Hepatocyte (in vitro differentiated cells): ENCODE data around the gene LINC01488.

Experiments
- CTCF ChIP-seq: fragments of 200-600 bp; sonication (generic); IDR thresholded peaks from 2 replicates; pipeline ENCODE4 v1.5.1; 2016; ENCODE audit warnings: antibody characterized with exemption, mild to moderate bottlenecking; ENCODE audit not compliant: poor library complexity
- EZH2 ChIP-seq: fragments of 200-600 bp; sonication (generic); IDR thresholded peaks from 2 replicates; pipeline ENCODE4 v1.6.1; 2016; ENCODE audit warnings: antibody characterized with exemption, mild to moderate bottlenecking, borderline replicate concordance
- EZH2phosphoT487 ChIP-seq: fragments of 200-600 bp; sonication (generic); IDR thresholded peaks from one replicate; pipeline ENCODE4 v1.6.1; 2018; ENCODE audit warnings: antibody characterized with exemption, mild to moderate bottlenecking, low read depth, moderate library complexity; ENCODE audit not compliant: unreplicated experiment, severe bottlenecking

- TF ChIP-seq CTCF (no peak), EZH2 (no peak), EZH2phosphoT487 (no peak)
Observed at GRCh38 chr11:69475141-69475865, 6.2 kb upstream of the LINC01488 start.
